ENCODE measurements around the gene TRPM3.

- no peak for TF ChIP-seq ZNF565 (CRISPR knock-in tag; conservative IDR thresholded peaks at IDR 0.05; ENCODE audit: low read depth)
- TF ChIP-seq, protein P1, sequence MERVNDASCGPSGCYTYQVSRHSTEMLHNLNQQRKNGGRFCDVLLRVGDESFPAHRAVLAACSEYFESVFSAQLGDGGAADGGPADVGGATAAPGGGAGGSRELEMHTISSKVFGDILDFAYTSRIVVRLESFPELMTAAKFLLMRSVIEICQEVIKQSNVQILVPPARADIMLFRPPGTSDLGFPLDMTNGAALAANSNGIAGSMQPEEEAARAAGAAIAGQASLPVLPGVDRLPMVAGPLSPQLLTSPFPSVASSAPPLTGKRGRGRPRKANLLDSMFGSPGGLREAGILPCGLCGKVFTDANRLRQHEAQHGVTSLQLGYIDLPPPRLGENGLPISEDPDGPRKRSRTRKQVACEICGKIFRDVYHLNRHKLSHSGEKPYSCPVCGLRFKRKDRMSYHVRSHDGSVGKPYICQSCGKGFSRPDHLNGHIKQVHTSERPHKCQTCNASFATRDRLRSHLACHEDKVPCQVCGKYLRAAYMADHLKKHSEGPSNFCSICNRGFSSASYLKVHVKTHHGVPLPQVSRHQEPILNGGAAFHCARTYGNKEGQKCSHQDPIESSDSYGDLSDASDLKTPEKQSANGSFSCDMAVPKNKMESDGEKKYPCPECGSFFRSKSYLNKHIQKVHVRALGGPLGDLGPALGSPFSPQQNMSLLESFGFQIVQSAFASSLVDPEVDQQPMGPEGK (CRISPR knock-in tag; IDR thresholded peaks at IDR 0.05; ENCODE audit: borderline replicate concordance), result no peak
- TF ChIP-seq, protein P2, sequence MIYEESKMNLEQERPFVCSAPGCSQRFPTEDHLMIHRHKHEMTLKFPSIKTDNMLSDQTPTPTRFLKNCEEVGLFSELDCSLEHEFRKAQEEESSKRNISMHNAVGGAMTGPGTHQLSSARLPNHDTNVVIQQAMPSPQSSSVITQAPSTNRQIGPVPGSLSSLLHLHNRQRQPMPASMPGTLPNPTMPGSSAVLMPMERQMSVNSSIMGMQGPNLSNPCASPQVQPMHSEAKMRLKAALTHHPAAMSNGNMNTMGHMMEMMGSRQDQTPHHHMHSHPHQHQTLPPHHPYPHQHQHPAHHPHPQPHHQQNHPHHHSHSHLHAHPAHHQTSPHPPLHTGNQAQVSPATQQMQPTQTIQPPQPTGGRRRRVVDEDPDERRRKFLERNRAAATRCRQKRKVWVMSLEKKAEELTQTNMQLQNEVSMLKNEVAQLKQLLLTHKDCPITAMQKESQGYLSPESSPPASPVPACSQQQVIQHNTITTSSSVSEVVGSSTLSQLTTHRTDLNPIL (CRISPR knock-in tag; IDR thresholded peaks at IDR 0.05; ENCODE audit: low read depth), result no peak
- TF ChIP-seq CSRNP3 (CRISPR knock-in tag; IDR thresholded peaks at IDR 0.05), result no peak
- TF ChIP-seq CSDC2 (CRISPR knock-in tag; IDR thresholded peaks at IDR 0.05), result no peak
- no peak for TF ChIP-seq ZC3H10 (CRISPR knock-in tag; IDR thresholded peaks at IDR 0.05)
- TF ChIP-seq ESRRG (CRISPR knock-in tag; IDR thresholded peaks at IDR 0.05), result no peak
- TF ChIP-seq RARB (CRISPR knock-in tag; IDR thresholded peaks at IDR 0.05), result no peak
- no peak for TF ChIP-seq ZFP3 (CRISPR knock-in tag; IDR thresholded peaks at IDR 0.05)
- no peak for TF ChIP-seq ZFP30 (CRISPR knock-in tag; IDR thresholded peaks at IDR 0.05)
- no peak for TF ChIP-seq GLIS3 (CRISPR knock-in tag; IDR thresholded peaks at IDR 0.05)
- TF ChIP-seq TOX (CRISPR knock-in tag; IDR thresholded peaks at IDR 0.05; ENCODE audit: borderline replicate concordance), result no peak
- TF ChIP-seq ARNTL (CRISPR knock-in tag; IDR thresholded peaks at IDR 0.05; ENCODE audit: borderline replicate concordance, low read depth), result no peak
These were observed 308.3 kb downstream of the TRPM3 start for GRCh38 chr9:70813141-70813540.

Measured in SK-N-SH treated with all-trans-retinoic acid at 6 μM for 48 hours (cell line).